Activated CD4-positive, alpha-beta T cell treated with anti-CD3 and anti-CD28 coated beads for 48 hours (primary cell): ENCODE results near the gene HOXA6.

ENCODE experiments used
- DNase-seq: peaks from one replicate; pipeline ENCODE4 v3.0.0-alpha.2; 2020

The HOXA6 gene

GRCh38 chr7:27184337-27185012 is 36.9 kb upstream of the HOXA6 start:
- DNase-seq = no peak

DNA sequence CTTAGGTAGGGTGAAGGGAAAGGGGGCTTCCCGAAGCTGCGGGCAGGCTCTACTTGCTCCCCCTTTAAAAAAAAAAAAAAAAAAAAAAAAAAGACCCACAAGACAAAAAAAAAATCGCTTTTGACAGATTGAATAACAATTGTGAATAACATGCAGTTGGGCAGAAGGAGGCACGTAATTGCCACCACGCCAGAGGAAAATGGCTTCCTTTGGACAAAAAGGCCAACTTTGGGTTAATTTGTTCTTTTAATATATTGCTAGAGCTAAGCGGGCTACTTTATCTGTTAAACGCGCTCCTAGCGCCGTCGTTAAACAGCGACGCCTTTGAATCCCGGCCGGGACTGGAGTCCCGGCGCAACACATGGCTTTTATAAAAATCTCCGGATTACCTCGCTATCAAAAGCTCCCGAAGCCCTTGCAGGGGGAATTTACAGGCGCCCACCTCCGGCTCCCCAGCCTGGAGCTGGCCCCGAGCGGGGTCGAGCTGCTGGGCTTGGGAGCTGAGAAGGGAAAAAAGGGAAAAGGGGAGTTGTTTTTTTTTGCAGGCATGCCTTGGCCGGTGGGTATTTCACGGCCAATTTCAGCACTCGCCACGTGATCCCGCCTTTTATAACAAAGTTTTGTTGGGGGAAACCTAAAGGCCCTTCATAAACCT is 36.2 kb upstream of the HOXA6 start:
- no peak for DNase-seq

GRCh38 chr7:27182861-27183681 is 35.5 kb upstream of the HOXA6 start:
- DNase-seq = peak; percentile 3

- no peak for DNase-seq
Measured at GRCh38 chr7:27182285-27182841, 34.8 kb upstream of the HOXA6 start.

GRCh38 chr7:27181795-27182275 is 34.3 kb upstream of the HOXA6 start:
- DNase-seq = no peak

- DNase-seq = no peak
Measured at GRCh38 chr7:27180431-27181420, 33.2 kb upstream of the HOXA6 start.

GRCh38 chr7:27179503-27180430 is 32.2 kb upstream of the HOXA6 start:
- DNase-seq = peak; percentile 76

GRCh38 chr7:27179030-27179429 is 31.5 kb upstream of the HOXA6 start:
- no peak for DNase-seq

DNA sequence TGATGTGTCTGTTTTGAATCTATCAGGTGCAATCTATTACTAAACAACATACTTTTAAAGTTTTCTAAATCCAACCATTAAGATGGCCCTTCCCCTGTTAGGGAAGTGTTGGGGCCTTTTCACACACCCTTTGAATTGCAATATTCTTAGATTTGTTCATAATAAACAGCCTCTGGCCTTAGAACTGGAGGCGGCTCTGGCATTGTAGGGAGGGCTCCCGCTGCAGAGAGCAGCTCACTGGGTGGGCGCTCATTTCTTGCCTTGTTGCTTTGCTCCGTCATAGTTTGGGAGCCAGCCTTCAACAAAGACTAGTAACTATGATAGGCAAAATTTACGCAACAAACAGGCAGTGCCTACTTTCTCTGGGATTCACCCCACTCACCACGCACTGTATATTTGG is 30.8 kb upstream of the HOXA6 start:
- DNase-seq = no peak

GRCh38 chr7:27177795-27178320 is 30.3 kb upstream of the HOXA6 start:
- no peak for DNase-seq

GRCh38 chr7:27176962-27177794 is 29.6 kb upstream of the HOXA6 start:
- DNase-seq = peak; percentile 2

DNA sequence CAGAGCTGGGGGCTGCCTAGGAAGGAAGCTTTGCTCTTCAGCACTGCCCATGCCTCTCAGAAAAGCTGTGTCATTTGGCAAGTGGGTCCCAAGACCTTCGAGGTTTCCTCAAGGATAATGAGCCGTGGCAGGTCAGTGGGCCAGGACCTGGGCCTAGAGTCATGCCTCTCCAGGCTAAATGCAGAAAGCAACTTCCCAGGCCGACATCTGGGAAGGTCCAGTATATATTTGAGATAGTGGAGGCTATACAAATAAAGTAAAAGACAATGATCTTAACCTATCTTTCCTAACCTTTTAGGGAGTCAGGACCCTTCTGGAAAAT is 28.9 kb upstream of the HOXA6 start:
- no peak for DNase-seq

GRCh38 chr7:27175626-27176523 is 28.3 kb upstream of the HOXA6 start:
- DNase-seq = no peak

DNA sequence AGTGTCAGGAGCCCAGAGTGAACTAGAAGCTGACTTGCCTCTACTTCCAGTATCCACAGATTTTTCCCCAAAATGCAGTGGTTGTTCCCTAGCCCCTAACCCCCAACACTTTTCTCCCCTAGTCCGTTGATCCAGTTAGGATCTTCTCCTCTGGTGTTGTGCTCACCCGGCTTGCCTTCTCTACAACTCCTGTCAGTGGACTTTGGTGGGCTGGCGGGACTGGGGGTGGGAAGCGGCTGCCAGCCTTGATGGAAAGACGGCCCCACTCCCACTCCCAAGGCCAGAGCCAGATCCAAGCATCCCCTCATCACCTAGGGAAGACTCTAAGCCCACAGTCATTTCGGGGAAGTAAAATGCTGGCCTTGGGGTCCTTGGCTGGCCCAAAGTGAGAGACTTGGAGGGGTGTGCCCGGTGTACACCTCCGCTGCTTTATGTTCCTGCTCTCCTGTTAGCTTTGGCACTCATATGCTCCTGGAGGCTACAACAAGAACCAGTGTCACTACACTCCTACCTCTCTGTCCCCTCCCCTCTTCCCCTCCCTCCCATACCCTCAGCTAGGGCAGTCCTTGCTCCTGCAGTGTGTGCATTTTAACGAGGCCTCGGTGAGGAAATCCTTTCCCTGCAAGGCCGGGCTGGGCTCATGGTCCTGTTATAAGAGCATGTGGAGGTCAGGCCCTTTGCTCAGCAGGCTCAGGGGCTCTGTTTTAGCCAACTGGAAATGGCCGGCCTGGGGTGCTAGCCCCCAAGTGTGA is 27.5 kb upstream of the HOXA6 start:
- DNase-seq = no peak

- DNase-seq = peak; percentile 4
Measured at GRCh38 chr7:27173956-27174873, 26.6 kb upstream of the HOXA6 start, which contains the start of gene HOXA10. TSS of gene HOXA10 (minus strand) at chr7:27174320. CDS start at chr7:27174306, 14 bp downstream.

GRCh38 chr7:27173511-27173955 is 26.0 kb upstream of the HOXA6 start:
- peak; percentile 28 for DNase-seq
